ENCODE data around the gene KCNAB2.

KCNAB2 gene

DNA sequence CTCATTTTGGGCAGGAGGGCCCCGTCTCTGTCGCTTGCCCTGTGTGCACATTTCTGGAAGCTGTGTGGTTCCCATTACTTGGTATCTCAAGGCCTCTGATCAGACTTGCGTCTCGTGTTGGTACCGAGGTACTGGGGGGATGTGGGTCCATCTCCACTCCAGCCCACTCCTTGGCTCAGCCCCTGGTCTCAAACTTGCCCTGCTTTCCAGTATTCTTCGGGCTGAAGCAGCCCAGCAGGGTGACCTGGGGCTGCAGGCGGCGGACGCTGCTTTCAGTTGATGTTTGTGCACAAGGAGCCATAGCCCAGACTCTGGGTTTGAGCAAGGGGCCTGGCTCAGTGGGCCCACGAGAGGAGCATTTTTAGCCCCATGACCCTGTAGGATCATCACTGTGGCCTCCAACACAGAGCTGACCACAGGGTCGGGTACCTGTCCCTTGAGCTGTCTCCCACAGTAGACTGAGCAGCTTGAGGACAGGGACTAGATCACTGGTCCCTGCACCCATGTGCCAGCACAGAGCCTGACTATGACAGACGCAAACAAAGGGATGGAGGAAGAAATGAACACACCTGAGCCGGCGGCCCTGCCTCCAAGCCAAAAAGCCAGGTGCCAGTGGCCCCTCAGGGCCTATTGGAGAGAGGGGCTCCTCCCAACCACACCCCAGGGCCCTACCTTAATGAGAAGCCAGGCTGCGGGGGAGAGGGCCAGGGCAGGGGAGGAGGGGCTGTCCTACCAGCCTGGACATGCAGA is 87.6 kb downstream of the KCNAB2 start:
- DNase-seq (ENCODE audit: low read depth in 2 of 2), result no peak
- TF ChIP-seq, protein P1, sequence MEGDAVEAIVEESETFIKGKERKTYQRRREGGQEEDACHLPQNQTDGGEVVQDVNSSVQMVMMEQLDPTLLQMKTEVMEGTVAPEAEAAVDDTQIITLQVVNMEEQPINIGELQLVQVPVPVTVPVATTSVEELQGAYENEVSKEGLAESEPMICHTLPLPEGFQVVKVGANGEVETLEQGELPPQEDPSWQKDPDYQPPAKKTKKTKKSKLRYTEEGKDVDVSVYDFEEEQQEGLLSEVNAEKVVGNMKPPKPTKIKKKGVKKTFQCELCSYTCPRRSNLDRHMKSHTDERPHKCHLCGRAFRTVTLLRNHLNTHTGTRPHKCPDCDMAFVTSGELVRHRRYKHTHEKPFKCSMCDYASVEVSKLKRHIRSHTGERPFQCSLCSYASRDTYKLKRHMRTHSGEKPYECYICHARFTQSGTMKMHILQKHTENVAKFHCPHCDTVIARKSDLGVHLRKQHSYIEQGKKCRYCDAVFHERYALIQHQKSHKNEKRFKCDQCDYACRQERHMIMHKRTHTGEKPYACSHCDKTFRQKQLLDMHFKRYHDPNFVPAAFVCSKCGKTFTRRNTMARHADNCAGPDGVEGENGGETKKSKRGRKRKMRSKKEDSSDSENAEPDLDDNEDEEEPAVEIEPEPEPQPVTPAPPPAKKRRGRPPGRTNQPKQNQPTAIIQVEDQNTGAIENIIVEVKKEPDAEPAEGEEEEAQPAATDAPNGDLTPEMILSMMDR (IDR thresholded peaks at IDR 0.05; ENCODE audit: low read depth, low read length), result no peak
- H3K4me3 ChIP-seq (replicated peaks in 1 of 2; ENCODE audit: low read depth in 2 of 2, low read length in 2 of 2), result no peak overlapping the region

GRCh38 chr1:6134206-6134605 is 88.5 kb downstream of the KCNAB2 start:
- no peak overlapping the region for H3K4me3 ChIP-seq (replicated peaks in 1 of 2; ENCODE audit: low read depth in 2 of 2, low read length in 2 of 2)
- TF ChIP-seq, protein P1 (IDR thresholded peaks at IDR 0.05; ENCODE audit: low read depth, low read length), result no peak
- DNase-seq (ENCODE audit: low read depth in 2 of 2), result no peak

DNA sequence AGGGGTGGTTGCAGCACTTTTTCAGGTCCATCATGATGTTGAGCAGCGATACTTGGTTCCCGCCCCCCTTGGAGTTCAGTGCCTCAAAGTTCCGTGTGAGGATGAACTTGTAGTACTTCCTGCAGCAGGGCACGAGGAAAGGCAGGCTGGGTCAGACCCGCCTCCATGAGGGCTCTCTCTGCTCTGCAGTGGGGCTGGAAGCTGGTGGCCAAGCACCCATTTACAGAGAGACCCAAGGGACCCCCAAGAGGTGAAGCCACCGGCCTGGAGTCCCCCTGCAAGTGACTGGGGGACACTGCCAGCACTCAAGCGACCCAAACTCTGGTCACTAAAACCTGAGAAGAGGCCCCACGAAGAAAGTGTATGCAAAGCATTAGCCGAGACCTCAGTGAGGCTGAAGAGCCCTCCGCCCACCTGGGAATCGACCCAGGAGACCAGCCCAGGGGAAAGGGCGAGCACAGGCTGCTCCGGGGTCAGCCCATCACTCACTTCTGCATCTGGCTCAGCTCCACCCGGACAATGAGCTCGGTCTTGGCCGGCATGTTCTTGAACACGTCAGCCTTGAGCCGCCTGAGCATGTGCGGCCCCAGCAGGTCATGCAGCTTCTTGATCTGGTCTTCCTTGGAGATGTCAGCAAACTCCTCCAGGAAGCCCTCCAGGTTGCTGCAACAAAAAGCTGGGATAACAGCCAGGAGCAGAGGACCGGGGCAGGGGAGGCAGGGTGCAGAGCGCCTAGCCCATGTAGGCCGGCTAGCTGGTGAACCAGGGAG is 89.2 kb downstream of the KCNAB2 start:
- TF ChIP-seq, protein P1 (IDR thresholded peaks at IDR 0.05; ENCODE audit: low read depth, low read length), result no peak
- H3K4me3 ChIP-seq (replicated peaks in 1 of 2; ENCODE audit: low read depth in 2 of 2, low read length in 2 of 2), result no peak overlapping the region
- no peak for DNase-seq (ENCODE audit: low read depth in 2 of 2)

DNA sequence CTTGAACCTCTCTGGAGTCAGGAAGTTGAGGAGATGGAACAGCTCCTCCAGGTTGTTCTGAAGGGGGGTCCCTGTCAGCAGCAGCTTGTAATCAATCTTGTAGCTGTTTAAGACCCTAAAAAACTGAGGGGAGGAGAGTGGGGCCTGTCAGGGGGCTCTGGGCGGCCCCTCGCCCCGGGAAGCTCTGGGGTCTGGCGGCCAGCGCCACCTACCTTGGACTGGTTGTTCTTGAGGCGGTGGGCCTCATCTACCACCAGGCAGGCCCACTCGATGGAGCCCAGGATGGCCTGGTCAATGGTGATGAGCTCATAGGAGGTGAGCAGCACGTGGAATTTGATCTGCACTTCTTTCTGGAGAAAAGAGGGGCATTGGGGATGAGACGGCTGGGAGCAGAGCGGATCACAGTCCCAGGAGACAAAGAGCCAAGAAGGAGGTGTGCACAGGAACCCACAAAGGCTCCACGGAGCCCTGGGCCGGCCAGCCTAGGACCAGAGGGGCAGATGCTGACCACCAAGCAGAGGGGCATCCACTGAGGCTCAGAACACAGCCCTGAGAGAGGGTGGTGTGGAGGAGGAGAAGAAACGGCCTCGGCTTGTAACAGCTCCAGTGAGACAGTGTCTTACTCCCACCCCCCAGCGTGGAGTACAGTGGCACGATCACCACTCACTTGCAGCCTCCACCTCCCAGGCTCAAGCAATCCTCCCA is 91.0 kb downstream of the KCNAB2 start:
- H3K4me3 ChIP-seq (replicated peaks in 1 of 2; ENCODE audit: low read depth in 2 of 2, low read length in 2 of 2), result no peak overlapping the region
- no peak for DNase-seq (ENCODE audit: low read depth in 2 of 2)
- TF ChIP-seq, protein P1 (IDR thresholded peaks at IDR 0.05; ENCODE audit: low read depth, low read length), result no peak

DNA sequence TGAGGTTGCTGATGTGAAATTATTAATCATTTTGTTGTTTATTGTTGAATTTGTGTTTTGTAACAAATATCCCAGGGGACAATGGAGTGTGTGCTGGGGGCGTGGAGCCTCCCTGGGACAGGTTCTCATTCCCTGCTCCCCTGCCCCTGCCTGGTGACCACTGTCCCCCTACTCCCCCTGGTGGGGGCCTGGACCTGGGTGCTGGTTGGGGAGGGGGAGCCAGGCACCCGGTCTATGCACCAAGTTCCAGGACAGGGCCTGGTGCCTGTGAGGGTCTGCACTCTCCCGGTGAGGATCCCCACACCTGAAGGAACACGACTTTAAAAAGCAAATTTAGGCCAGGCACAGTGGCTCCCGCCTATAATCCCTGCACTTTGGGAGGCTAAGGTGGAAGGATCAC is 92.1 kb downstream of the KCNAB2 start:
- no peak for DNase-seq (ENCODE audit: low read depth in 2 of 2)
- TF ChIP-seq, protein P1 (IDR thresholded peaks at IDR 0.05; ENCODE audit: low read depth, low read length), result no peak
- H3K4me3 ChIP-seq (replicated peaks in 1 of 2; ENCODE audit: low read depth in 2 of 2, low read length in 2 of 2), result no peak overlapping the region

GRCh38 chr1:6140413-6140812 is 94.7 kb downstream of the KCNAB2 start:
- TF ChIP-seq, protein P1 (IDR thresholded peaks at IDR 0.05; ENCODE audit: low read depth, low read length), result no peak
- no peak for DNase-seq (ENCODE audit: low read depth in 2 of 2)
- no peak overlapping the region for H3K4me3 ChIP-seq (replicated peaks in 1 of 2; ENCODE audit: low read depth in 2 of 2, low read length in 2 of 2)

All from cardiac fibroblast (primary cell).